ENCODE data around the gene SLMAP.

Gene SLMAP

DNA sequence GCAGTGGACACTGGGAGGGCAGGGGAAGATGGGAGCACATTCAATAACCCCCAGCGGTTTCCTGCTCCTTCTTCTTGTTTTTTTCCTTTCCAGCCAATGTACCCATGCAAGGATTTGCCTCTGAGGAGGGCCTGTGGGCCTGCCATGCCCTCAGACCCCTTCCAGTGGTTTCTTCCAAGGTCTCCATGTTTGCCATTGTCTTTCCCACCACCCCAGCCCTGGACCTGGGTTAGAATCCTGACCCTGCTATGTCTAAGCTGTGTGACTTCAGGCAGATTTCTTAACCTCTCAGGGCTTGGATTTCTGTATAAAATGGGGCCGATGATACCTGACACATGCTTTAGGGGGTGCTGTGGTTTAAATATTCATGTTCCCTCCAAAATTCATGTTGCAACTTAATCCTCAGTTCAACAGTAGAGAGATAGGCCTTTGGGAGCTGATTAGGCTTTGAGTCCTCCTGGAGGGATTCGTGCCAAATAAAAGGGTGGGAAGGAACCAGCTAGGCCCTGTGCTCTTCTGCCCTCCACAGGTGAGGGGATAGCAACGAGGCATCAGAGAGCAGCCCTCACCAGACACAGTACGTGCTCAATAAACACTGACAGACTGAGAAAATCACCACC lies 205.8 kb downstream of the SLMAP start:
- DNase-seq (ENCODE audit: low read depth in 2 of 2) = no peak

- DNase-seq (ENCODE audit: low read depth in 2 of 2) = no peak
Observed at GRCh38 chr3:57962448-57962834, 206.3 kb downstream of the SLMAP start.

- DNase-seq (ENCODE audit: low read depth in 2 of 2) = no peak
Observed at GRCh38 chr3:57963811-57964346, 207.8 kb downstream of the SLMAP start.

DNA sequence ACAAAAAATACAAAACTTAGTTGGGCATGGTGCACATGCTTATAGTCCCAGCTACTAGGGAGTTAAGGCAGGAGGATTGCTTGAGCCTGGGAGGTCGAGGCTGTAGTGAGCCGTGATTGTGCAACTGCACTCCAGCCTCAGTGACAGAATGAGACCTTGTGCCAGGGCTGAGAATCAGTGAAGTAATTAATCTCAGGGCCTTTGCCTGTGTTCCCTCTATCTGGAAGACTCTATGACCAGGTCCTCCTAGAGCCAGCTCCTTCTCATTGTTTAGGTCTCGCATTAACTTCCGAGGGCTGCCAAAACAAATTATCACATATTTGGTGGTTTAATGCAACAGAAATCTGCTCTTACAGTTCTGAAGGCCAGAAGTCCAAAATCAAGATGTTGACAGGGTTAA lies 210.7 kb downstream of the SLMAP start:
- no peak for DNase-seq (ENCODE audit: low read depth in 2 of 2)

DNA sequence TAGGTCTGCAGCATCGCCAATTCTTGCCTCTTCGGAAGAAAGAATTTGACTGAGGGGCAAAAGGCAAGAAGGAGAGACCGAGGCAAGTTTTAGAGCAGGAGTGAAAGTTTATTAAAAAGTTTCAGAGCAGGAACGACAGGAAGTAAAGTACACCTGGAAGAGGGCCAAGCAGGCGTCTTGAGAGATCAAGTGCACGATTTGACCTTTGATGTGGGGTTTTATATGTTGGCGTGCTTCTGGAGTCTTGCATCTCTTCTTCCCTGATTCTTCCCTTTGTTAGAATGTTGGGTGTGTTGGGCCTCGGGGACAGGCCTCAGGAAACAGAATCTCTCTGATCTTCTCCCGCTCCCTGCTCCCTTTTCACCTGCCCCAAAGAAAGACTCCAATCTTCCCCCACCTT lies 211.5 kb downstream of the SLMAP start:
- DNase-seq (ENCODE audit: low read depth in 2 of 2) = no peak

DNA sequence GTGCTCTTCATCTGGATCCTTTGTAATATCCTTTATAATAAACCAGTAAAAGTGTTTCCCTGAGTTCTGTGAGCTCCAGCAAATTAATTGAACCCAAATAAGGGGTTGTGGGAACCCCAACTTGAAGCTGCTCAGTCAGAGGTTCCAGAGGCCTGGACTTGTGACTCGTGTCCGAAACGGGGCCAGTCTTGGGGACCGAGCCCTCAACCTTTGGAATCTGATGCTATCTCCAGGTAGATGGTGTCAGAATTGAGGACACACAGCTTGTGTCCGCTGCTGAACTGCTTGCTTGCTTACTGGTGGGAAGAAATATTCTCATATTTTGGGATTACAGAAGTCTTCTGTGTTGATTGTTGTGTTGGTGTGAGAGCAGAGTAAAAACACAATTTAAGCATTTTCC lies 212.4 kb downstream of the SLMAP start:
- no peak for DNase-seq (ENCODE audit: low read depth in 2 of 2)

GRCh38 chr3:57971975-57972374 lies 215.9 kb downstream of the SLMAP start:
- DNase-seq (ENCODE audit: low read depth in 2 of 2) = no peak

GRCh38 chr3:57972531-57973111 lies 216.5 kb downstream of the SLMAP start:
- no peak for DNase-seq (ENCODE audit: low read depth in 2 of 2)

DNA sequence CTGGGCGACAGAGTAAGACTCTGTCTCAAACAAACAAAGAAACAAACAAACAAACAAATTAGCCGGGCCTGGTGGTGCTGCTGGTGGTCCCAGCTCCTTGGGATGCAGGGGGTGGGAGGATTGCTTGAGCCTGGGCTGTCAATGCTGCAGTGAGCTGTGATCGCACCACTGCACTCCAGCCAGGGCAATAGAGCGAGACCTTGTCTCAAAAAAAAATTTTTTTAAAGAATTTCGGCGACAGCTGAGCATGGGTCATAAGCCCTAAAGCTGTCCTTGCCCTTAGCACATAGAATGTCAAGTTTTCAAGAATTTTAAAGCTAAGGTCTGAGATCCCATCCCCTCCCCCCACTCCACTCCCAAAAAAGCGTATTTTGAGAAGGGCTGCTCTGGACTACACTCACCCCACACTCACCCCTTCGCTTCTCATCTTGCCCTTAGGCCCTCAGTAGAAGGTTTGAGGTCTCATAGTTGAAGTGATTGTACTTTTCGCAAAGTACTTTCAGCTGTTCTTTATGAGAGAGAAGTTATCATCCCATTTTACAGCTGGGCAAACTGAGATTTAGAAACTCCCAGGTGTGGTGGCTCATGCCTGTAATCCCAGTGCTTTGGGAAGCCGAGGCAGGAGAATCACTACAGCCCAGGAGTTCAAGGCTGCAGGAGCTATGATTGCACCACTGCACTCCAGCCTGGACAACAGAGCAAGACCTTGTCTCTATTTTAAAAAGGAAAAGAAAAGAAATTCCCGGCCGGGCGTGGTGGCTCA lies 217.8 kb downstream of the SLMAP start:
- DNase-seq (ENCODE audit: low read depth in 2 of 2) = no peak

GRCh38 chr3:57974796-57975388 lies 218.8 kb downstream of the SLMAP start:
- no peak for DNase-seq (ENCODE audit: low read depth in 2 of 2)

GRCh38 chr3:57977818-57978235 lies 221.7 kb downstream of the SLMAP start:
- DNase-seq (ENCODE audit: low read depth in 2 of 2) = no peak

GRCh38 chr3:57978316-57978715 lies 222.2 kb downstream of the SLMAP start:
- DNase-seq (ENCODE audit: low read depth in 2 of 2) = no peak
